Type B pancreatic cell (in vitro differentiated cells): ENCODE measurements around the gene TTC16. TPM values are rescaled to one million over a fixed set of nuclear protein-coding genes. Genes with fewer than 3 reads are reported as not detected.

Experiments used
- DNase-seq: peaks from one replicate; pipeline ENCODE4 v3.0.0; 2021; ENCODE audit warnings: mixed read lengths; ENCODE audit not compliant: unreplicated experiment; ENCODE audit errors: extremely low spot score
- H3K27ac Mint-ChIP-seq: 2 replicates; pipeline ENCODE4 v1.8.0; 2021; ENCODE audit warnings: mild to moderate bottlenecking, mixed read lengths
- H3K27me3 Mint-ChIP-seq: 2 replicates; pipeline ENCODE4 v1.8.0; 2021; ENCODE audit warnings: mixed read lengths
- H3K36me3 Mint-ChIP-seq: 2 replicates; pipeline ENCODE4 v1.8.0; 2021; ENCODE audit warnings: mixed read lengths
- H3K4me1 Mint-ChIP-seq: one replicate; pipeline ENCODE4 v1.8.0; 2021; ENCODE audit warnings: mixed read lengths; ENCODE audit not compliant: unreplicated experiment
- H3K4me3 Mint-ChIP-seq: 2 replicates; pipeline ENCODE4 v1.8.0; 2021; ENCODE audit warnings: mild to moderate bottlenecking, mixed read lengths
- H3K9me3 Mint-ChIP-seq: 2 replicates; pipeline ENCODE4 v1.8.0; 2021; ENCODE audit warnings: mixed read lengths
- total RNA-seq: library from RNA; stranded (reverse); gene quantifications from 2 replicates; pipeline ENCODE4 v1.2.1, GENCODE V29; 2021; ENCODE audit warnings: low replicate concordance
- TF ChIP-seq, protein P1 (sequence below): fragments of 200-600 bp; sonication (generic); conservative IDR thresholded peaks from 2 replicates; pipeline ENCODE4 v1.5.0; 2021; ENCODE audit warnings: antibody characterized with exemption, mild to moderate bottlenecking

The TTC16 gene
- total RNA-seq, 1 donor from 2014 or later = 0.10 TPM

DNA sequence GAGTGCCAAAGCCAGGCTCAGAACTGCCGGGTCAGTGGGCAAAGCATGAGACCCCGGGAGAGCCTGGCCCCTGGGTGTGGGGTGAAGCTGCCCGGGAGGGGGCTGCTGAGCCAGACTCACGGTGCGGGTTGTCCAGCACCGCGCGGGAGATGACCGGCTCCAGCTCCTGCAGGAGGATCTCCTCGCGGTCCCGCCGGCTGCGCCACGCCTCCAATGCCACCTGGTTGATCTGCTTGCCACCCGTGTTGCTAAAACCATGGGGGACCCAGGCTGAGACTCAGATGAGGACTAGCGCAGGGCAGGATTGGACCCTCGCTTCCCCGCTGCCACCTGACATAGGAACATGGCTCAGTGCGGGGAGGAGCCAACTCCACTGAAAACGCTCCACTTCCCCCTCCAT lies 16.6 kb downstream of the TTC16 start:
- Mint-ChIP-seq H3K9me3 (no peaks in the 10 kb centered on the region), H3K4me1 (peaks cover 11% of the 10 kb centered on the region), H3K27ac (no peak overlapping the region), H3K4me3 (no peak overlapping the region), H3K27me3 (no peaks in the 10 kb centered on the region), H3K36me3 (no peaks in the 10 kb centered on the region)
- DNase-seq = no peak
- TF ChIP-seq, protein P1, sequence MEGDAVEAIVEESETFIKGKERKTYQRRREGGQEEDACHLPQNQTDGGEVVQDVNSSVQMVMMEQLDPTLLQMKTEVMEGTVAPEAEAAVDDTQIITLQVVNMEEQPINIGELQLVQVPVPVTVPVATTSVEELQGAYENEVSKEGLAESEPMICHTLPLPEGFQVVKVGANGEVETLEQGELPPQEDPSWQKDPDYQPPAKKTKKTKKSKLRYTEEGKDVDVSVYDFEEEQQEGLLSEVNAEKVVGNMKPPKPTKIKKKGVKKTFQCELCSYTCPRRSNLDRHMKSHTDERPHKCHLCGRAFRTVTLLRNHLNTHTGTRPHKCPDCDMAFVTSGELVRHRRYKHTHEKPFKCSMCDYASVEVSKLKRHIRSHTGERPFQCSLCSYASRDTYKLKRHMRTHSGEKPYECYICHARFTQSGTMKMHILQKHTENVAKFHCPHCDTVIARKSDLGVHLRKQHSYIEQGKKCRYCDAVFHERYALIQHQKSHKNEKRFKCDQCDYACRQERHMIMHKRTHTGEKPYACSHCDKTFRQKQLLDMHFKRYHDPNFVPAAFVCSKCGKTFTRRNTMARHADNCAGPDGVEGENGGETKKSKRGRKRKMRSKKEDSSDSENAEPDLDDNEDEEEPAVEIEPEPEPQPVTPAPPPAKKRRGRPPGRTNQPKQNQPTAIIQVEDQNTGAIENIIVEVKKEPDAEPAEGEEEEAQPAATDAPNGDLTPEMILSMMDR = no peak

DNA sequence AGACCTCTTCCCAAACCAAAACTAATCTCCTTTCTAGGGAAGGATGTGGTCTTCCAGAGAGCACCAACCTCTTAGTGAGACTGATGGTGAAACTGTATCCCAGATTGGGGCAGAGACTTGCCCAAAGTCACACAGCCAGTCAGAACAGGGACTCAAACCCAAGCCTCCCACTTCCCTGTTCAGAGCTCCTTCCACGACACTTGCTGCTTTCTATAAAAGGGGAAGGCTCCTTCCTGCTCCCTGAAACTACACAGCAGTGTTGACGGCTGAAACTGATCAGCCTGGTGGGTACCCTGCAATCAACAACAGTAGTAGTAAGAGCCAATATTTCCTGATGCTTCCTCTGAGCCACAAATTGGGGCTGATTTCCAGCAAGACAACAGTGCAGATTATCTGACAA lies 17.7 kb downstream of the TTC16 start:
- no peaks in the 10 kb centered on the region for H3K36me3 Mint-ChIP-seq
- peak overlapping the region; percentile 64 for H3K27ac Mint-ChIP-seq
- no peaks in the 10 kb centered on the region for H3K9me3 Mint-ChIP-seq
- no peaks in the 10 kb centered on the region for H3K27me3 Mint-ChIP-seq
- H3K4me1 Mint-ChIP-seq = peaks cover 11% of the 10 kb centered on the region
- H3K4me3 Mint-ChIP-seq = peak overlapping the region; percentile 95
- no peak for DNase-seq
- TF ChIP-seq, protein P1 = no peak

GRCh38 chr9:127734247-127734746 lies 18.4 kb downstream of the TTC16 start:
- H3K9me3 Mint-ChIP-seq = no peaks in the 10 kb centered on the region
- peak overlapping the region; percentile 95 for H3K4me3 Mint-ChIP-seq
- no peaks in the 10 kb centered on the region for H3K36me3 Mint-ChIP-seq
- H3K27ac Mint-ChIP-seq = peak overlapping the region; percentile 64
- H3K27me3 Mint-ChIP-seq = no peaks in the 10 kb centered on the region
- peak; percentile 70 for DNase-seq
- peaks cover 11% of the 10 kb centered on the region for H3K4me1 Mint-ChIP-seq
- TF ChIP-seq, protein P1 = no peak

DNA sequence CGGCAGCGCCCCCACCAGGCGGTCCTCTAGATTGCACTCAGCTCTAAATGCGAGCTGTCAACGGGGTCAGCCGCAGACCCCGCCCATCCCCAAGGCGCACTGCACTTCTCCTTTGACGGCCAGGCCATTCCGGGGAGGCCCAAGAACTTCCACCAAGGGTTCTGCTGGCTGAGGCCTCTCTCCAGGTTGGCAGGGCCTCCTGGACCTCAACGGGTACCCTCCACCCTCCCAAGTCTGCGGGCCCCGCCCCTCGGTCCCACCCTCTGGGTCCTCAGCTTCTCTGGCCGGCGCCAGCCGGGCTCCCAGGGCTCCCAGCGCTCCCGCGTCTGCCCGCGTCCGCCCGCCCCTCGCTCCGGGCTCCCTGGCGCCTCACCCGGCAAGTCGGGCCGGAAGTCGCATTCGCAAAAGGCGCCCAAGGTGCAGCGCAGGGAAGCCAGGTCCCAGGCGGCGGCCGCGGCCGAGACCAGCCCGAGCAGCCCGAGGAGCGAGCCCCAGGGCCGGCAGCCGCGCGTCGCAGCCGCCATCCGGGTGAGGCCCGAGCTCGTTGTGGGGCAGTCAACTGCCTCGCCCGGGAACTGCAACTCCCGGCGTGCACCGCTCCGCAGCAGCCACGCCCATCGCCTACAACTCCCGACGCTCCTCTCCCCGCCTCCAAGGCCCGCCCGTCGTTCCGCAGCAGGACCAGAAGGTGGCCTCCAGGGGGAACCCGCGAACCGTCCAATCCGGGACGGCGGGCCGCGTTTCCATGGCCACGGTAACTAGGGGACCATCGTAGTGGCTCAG lies 19.1 kb downstream of the TTC16 start, which contains the start of gene TOR2A:
Gene TOR2A, minus strand, starts transcription at position 548 of the 783 bp plus-strand sequence. Its CDS starts 24 bp downstream, at position 524.
- DNase-seq = peak; percentile 99
- H3K9me3 Mint-ChIP-seq = no peaks in the 10 kb centered on the region
- peak within 1 kb of the TSS; percentile 95 for H3K4me3 Mint-ChIP-seq
- H3K27me3 Mint-ChIP-seq = no peaks in the 10 kb centered on the region
- TF ChIP-seq, protein P1 = peak; percentile 98
- H3K36me3 Mint-ChIP-seq = no peaks in the 10 kb centered on the region
- peaks cover 11% of the 10 kb centered on the region for H3K4me1 Mint-ChIP-seq
- peak within 1 kb of the TSS; percentile 94 for H3K27ac Mint-ChIP-seq

DNA sequence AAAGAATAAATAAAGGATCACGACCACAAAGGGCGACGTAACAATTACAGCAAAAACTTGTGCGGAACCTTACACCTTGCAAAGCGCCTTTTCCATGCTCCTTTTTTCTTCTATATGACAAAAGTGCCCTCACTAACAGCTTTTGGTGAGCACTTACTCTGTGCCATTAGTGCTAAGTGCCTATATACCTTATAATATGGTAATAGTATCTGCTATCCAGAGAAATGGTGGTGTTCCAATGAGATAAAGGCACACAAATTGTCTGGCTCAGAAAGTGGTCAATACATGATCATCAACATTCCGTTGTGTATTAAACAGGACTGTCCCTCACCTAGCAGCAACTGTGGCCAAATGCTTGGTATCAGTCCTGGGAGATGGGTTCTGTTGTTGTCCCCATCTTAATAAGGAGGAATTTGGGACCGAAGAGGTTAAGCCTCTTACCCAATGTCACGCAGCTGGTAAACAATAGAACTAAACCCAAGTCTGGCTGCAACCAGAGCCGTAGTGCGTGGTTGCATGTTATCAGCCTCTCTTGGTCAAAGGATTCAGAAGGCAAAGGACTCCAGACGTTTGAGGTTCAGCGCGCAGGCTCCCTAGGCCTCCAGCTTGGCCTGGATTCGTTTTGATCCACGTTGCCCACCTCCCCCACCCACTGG lies 19.8 kb downstream of the TTC16 start:
- Mint-ChIP-seq H3K36me3 (no peaks in the 10 kb centered on the region), H3K27ac (peak overlapping the region; percentile 94), H3K4me3 (peak overlapping the region; percentile 95), H3K4me1 (peaks cover 11% of the 10 kb centered on the region), H3K27me3 (no peaks in the 10 kb centered on the region), H3K9me3 (no peaks in the 10 kb centered on the region)
- TF ChIP-seq, protein P1 = no peak
- DNase-seq = no peak
